GM12872 (cell line): Measurements from ENCODE around the gene NXPE3.

Experiments
- TF ChIP-seq, protein P1 (sequence below): IDR thresholded peaks from 3 replicates; pipeline ENCODE4 v1.5.1; 2011; ENCODE audit warnings: low read depth, mild to moderate bottlenecking, low read length, moderate library complexity; ENCODE audit not compliant: insufficient read depth

Gene NXPE3

DNA sequence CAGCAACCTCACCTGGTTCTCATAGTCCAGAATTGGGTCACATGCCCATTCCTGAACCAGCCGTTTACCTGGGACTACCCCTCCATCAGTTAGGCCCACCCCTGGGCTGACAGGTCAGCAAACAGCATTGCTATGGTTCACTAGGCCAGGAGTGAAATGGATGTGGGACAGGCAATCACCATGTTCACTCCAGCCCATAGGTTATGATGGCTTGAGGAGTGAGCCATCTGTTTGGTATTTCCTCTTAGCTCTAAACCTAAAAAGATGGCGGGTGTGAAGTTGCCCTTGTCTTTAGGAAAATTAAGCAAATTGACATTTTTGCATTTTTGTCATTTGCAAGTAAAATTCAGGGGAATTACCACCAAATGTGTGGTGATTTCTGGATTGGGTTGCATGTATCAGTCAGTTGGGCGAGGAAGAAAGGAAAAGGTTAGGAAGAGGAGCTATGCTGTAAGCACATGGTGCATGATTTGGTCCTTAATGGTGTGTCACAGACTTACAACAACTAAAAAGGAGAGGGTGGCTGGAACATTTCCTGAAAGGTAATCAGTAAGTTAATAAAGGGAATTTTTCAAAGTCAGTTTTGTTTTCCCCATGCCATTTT is 17.2 kb downstream of the NXPE3 start:
- TF ChIP-seq, protein P1, sequence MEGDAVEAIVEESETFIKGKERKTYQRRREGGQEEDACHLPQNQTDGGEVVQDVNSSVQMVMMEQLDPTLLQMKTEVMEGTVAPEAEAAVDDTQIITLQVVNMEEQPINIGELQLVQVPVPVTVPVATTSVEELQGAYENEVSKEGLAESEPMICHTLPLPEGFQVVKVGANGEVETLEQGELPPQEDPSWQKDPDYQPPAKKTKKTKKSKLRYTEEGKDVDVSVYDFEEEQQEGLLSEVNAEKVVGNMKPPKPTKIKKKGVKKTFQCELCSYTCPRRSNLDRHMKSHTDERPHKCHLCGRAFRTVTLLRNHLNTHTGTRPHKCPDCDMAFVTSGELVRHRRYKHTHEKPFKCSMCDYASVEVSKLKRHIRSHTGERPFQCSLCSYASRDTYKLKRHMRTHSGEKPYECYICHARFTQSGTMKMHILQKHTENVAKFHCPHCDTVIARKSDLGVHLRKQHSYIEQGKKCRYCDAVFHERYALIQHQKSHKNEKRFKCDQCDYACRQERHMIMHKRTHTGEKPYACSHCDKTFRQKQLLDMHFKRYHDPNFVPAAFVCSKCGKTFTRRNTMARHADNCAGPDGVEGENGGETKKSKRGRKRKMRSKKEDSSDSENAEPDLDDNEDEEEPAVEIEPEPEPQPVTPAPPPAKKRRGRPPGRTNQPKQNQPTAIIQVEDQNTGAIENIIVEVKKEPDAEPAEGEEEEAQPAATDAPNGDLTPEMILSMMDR: no peak

DNA sequence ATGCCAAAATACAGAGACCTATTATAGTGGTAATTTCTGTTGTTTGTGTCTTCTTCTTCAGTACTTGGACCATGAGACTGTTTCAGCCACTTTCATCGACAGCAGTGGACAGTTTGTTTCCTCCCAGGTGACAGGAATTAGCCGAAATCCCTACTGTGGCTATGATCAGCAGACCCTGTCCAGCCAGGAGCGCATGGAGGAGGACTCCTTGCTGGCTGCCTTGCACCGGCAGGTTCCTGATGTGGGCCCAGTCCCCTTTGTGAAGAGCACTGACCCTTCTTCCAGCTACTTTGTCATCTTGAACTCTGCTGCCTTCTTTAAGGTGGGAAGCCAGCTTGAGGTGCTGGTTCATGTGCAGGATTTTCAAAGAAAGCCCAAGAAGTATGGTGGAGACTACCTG is 22.2 kb downstream of the NXPE3 start:
- TF ChIP-seq, protein P1: no peak

DNA sequence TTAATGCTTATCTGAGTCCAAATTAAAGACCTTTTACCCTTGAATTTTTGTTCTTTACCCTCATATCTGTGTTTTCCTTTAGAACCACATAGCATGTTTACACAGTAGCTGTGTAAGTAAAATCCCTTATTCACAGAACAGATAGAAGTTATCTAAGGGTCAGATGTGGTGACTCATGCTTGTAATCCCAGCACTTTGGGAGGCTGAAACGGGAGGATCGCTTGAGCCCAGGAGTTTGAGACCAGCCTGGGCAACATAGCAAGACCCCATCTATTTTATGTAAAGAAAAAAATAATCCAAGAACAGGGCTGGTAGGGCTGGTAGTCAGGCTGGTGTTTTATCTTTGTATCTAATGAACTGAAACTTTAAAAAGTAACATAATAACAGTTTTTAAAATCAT is 23.2 kb downstream of the NXPE3 start:
- TF ChIP-seq, protein P1: no peak

DNA sequence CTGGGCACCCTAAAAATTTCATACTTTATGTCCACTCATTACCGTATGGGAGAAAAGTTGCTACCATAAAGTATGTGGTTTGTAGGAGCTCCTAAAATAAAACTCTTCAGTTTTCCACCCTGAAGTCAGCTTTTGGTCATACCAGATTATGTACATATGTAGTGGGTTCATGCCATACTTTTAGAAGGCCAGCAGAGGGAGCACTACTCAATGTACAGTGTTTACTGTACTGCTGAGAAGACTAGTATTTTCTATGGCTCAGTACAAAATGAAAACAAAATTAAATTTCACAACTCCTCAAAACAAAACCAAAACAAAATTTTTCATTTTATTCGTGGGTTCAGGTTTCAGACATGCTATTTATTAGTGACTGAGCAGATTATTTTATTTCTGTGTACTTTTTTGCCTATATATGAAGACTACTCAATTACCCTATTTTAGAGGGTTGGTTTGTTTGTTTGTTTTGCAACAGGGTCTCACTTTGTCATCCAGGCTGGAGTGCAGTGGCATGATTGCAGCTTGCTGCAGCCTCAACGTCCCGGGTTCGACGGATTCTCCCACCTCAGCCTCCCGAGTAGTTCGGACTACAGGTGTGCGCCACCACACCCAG is 24.3 kb downstream of the NXPE3 start:
- TF ChIP-seq, protein P1: peak; percentile 75

- TF ChIP-seq, protein P1: no peak
These were observed 24.9 kb downstream of the NXPE3 start for GRCh38 chr3:101803939-101804338.

GRCh38 chr3:101806491-101806890 is 27.5 kb downstream of the NXPE3 start:
- TF ChIP-seq, protein P1: no peak

DNA sequence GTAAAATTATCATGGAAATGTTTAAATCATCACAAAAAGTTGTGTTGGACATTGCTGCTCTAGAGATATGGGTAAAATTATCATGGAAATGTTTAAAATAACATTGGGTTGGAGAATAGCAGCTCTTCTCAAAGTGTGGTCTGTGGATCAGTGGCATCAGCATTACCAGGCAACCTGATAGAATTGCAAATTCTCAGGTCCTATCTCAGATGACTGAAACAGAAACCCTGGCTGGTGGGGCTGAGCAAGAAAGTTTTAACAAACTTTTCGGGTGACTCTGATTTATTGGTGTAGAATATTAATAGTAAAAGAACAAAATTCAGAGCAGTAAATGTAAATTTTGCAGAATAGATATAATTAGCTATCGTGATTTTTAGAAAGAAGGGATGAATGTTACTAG is 28.9 kb downstream of the NXPE3 start:
- TF ChIP-seq, protein P1: no peak
